HL-60 (cell line): ENCODE data around the gene MUC20.

ENCODE experiments used
- DNase-seq, 2 experiments: peaks; one replicate each; pipeline ENCODE4 v3.0.0-alpha.2; 2010 to 2020; ENCODE audit warnings: low read depth in 1 of 2, low spot score in 1 of 2
- H3K27ac ChIP-seq: fragments of 250-450 bp; sonication (Bioruptor Pico); replicated peaks from 2 replicates; pipeline ENCODE4 v1.5.1; 2020; ENCODE audit warnings: mild to moderate bottlenecking, moderate library complexity
- H3K27me3 ChIP-seq: fragments of 250-450 bp; sonication (Bioruptor Pico); 2 replicates; pipeline ENCODE4 v1.5.1; 2021; ENCODE audit warnings: mild to moderate bottlenecking, moderate library complexity; ENCODE audit not compliant: insufficient read depth, poor library complexity, severe bottlenecking
- H3K4me3 ChIP-seq: replicated peaks from 2 replicates; pipeline ENCODE4 v1.5.1; 2011; ENCODE audit warnings: mild to moderate bottlenecking, control low read depth, low read length; ENCODE audit not compliant: insufficient read depth
- GABPA ChIP-seq: IDR thresholded peaks from 2 replicates; pipeline ENCODE4 v1.6.1; 2012; ENCODE audit warnings: low read depth
- POLR2AphosphoS5 ChIP-seq: IDR thresholded peaks from 2 replicates; pipeline ENCODE4 v1.6.1; 2012; ENCODE audit warnings: low read depth
- SPI1 ChIP-seq: IDR thresholded peaks from 2 replicates; pipeline ENCODE4 v1.6.1; 2012; ENCODE audit warnings: low read depth, mild to moderate bottlenecking, borderline replicate concordance
- TF ChIP-seq, protein P1 (sequence below): IDR thresholded peaks from 2 replicates; pipeline ENCODE4 v1.6.1; 2012; ENCODE audit warnings: low read depth; ENCODE audit not compliant: insufficient replicate concordance
- TF ChIP-seq, protein P2 (sequence below): IDR thresholded peaks from one replicate; pipeline ENCODE4 v1.5.1; 2011; ENCODE audit warnings: low read length, control low read depth, inconsistent platforms; ENCODE audit not compliant: insufficient read depth

Gene MUC20

DNA sequence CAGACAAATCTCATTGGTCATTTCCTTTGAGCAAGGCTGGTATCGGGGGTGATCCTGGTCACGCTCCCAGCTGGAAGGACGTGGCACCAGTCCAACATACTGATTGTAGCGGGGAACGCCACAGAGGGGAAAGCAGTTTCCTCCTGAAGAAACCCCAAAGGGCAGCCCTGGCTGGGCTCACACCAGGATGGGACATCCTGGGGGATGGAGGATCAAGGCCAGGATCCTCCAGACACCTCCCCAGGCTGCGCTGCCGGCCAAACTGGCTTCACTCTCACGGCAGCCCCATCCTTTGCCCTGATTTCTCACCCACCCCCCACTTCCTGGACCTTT lies 36.6 kb downstream of the MUC20 start:
- DNase-seq, result no peak
- Histone ChIP-seq H3K4me3 (no peak overlapping the region), H3K27me3 (peaks cover 12% of the 10 kb centered on the region)

GRCh38 chr3:195757827-195758226 lies 37.0 kb downstream of the MUC20 start:
- no peak for TF ChIP-seq GABPA
- TF ChIP-seq, protein P1, sequence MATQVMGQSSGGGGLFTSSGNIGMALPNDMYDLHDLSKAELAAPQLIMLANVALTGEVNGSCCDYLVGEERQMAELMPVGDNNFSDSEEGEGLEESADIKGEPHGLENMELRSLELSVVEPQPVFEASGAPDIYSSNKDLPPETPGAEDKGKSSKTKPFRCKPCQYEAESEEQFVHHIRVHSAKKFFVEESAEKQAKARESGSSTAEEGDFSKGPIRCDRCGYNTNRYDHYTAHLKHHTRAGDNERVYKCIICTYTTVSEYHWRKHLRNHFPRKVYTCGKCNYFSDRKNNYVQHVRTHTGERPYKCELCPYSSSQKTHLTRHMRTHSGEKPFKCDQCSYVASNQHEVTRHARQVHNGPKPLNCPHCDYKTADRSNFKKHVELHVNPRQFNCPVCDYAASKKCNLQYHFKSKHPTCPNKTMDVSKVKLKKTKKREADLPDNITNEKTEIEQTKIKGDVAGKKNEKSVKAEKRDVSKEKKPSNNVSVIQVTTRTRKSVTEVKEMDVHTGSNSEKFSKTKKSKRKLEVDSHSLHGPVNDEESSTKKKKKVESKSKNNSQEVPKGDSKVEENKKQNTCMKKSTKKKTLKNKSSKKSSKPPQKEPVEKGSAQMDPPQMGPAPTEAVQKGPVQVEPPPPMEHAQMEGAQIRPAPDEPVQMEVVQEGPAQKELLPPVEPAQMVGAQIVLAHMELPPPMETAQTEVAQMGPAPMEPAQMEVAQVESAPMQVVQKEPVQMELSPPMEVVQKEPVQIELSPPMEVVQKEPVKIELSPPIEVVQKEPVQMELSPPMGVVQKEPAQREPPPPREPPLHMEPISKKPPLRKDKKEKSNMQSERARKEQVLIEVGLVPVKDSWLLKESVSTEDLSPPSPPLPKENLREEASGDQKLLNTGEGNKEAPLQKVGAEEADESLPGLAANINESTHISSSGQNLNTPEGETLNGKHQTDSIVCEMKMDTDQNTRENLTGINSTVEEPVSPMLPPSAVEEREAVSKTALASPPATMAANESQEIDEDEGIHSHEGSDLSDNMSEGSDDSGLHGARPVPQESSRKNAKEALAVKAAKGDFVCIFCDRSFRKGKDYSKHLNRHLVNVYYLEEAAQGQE, result no peak
- TF ChIP-seq SPI1, result no peak
- TF ChIP-seq POLR2AphosphoS5, result no peak
- TF ChIP-seq, protein P2, sequence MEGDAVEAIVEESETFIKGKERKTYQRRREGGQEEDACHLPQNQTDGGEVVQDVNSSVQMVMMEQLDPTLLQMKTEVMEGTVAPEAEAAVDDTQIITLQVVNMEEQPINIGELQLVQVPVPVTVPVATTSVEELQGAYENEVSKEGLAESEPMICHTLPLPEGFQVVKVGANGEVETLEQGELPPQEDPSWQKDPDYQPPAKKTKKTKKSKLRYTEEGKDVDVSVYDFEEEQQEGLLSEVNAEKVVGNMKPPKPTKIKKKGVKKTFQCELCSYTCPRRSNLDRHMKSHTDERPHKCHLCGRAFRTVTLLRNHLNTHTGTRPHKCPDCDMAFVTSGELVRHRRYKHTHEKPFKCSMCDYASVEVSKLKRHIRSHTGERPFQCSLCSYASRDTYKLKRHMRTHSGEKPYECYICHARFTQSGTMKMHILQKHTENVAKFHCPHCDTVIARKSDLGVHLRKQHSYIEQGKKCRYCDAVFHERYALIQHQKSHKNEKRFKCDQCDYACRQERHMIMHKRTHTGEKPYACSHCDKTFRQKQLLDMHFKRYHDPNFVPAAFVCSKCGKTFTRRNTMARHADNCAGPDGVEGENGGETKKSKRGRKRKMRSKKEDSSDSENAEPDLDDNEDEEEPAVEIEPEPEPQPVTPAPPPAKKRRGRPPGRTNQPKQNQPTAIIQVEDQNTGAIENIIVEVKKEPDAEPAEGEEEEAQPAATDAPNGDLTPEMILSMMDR, result no peak
- no peak overlapping the region for H3K27ac ChIP-seq
- H3K4me3 ChIP-seq, result no peak overlapping the region
- peaks cover 12% of the 10 kb centered on the region for H3K27me3 ChIP-seq
- DNase-seq, result no peak

More for the DNA sequence above, 36.6 kb downstream of the MUC20 start:
- TF ChIP-seq, protein P1, result no peak
- TF ChIP-seq GABPA (no peak), POLR2AphosphoS5 (no peak), SPI1 (no peak)
- TF ChIP-seq, protein P2, result no peak
- H3K27ac ChIP-seq, result no peak overlapping the region

- DNase-seq, result no peak
- TF ChIP-seq, protein P1, result no peak
- TF ChIP-seq POLR2AphosphoS5 (no peak), GABPA (no peak), SPI1 (no peak)
- TF ChIP-seq, protein P2, result no peak
- Histone ChIP-seq H3K27ac (no peak overlapping the region), H3K27me3 (peaks cover 20% of the 10 kb centered on the region), H3K4me3 (no peak overlapping the region)
These were observed 38.1 kb downstream of the MUC20 start for GRCh38 chr3:195758721-195759353.
